HuH-7 (cell line): ENCODE measurements around the gene MMEL1.

Experiments used
- DNase-seq: peaks from one replicate; pipeline ENCODE4 v3.0.0; 2011; ENCODE audit warnings: low spot score

MMEL1 gene

DNA sequence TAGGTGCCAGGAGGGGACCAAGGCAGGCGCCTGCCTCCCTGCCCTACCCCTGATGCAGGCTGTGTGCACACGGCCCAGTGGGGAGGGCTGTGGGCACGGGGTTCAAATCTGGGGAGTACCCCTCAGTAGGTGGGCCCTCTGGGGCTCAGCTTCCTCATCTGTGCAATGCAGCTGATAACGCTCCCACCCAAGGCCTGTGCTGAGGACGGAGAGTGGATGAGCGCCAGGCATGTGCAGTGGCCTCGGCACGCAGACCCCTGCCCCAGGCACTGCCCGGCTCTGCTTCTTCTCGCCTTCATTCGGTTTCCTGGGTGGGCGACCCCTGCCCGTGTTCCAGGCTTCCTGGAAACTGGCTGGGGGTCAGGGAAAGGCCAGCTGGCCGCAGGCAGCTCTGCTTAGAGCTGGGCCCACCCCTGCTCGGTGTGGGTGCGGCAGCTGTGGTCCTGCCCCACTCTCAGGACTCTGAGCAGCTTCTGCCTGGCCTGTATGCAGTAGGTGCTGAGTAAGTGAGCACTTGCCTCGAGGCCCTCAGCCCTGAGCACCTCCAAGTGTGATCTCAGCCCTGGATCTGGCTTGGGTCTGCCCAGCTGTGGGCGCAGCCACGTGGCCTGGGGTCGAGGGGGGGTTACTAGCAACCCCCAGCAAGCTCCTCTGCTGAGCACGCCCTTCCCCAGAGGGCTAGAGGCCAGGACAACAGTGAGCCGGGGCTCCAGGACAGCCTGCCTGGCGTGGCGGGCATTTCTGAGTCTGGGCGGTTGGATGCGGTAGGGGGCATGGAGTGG lies 88.5 kb downstream of the MMEL1 start:
- no peak for DNase-seq

DNA sequence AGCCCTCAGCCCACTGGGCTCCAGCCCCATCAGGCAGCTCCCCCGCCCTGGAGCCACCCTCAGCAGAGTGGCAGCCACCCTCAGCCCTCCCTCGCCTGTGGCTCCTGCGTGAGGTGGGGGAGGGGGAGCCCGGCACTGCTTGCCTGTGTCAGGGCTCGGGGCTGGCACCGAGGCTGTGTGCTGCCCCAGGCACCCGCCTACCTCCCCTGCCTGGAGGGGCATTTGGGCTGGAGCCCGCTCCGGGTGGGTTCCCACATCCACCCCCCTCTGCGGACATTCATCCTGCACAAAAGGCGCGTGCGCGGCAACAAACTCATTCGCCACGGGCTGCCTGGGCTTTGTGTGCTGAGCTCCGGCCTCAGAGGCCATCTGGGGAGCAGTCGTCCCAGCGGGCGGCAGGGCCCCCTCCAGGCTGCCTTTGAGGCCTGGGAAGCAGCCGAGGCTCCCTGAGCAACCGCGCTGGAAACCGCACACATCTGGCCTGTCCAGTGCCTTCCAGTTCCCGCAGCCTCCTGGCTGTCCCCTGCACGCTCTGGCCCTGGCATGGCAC lies 89.2 kb downstream of the MMEL1 start:
- DNase-seq = no peak

DNA sequence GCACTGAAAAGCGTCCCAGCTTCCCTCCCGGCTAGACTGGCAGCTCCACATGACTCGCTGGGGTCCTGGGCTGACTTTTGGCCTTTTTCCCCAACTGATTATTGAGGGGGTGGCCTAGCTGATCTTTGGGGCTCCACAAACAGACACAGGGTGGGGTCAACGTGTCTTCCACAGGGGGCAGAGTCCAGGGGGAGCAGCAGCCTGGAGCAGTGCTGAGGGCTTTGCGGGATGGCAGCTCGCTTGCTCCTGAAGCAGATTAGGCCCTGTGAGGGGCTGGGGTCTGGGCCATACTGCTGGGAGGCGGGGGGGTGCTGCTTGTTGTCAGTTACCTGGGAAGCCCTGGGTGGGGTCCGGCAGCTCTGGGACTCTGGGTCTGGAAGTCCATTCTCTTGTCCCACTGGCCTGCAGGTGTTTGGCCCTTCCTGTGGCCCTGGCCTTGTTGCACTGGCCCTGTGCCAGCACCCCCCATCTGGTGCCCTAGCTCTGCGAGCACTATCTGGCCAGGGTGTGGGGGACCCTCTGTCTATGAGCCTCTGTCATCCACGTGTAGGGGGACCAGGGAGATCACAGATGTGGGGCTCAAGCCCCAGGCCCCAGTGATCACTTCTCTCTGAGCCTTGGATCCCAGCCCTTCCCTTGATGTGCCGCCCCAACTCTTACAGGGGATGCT lies 90.4 kb downstream of the MMEL1 start:
- DNase-seq = no peak

DNA sequence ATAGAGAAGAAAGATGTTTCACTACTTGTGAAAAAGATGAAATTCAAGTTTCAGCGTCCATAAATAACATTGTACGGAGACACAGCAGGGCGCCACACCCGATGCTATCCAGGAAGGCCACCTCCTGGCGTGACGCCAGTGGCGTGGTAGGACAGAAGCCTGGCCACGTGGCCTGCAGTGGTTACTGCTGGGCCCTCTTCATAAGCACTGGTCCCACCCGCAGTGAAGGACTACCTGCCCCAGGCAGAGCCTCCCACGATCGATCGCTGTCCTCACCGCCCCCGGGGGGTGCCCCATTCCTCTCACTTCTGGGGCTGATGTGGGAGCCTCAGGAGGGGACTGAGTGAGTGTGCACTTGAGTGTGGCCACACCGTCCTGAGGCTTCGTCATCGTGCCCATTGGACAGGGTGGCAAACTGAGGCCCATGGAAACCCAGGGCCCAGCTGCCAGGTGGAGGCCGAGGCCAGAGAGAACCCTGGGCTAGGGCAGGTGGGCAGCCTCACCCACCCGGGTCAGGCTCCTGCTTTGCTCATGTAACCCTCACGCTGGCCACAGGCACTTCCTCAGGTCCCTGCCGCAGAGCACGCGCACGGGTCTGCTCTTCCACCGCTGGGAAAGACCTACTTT lies 91.1 kb downstream of the MMEL1 start:
- DNase-seq = no peak

DNA sequence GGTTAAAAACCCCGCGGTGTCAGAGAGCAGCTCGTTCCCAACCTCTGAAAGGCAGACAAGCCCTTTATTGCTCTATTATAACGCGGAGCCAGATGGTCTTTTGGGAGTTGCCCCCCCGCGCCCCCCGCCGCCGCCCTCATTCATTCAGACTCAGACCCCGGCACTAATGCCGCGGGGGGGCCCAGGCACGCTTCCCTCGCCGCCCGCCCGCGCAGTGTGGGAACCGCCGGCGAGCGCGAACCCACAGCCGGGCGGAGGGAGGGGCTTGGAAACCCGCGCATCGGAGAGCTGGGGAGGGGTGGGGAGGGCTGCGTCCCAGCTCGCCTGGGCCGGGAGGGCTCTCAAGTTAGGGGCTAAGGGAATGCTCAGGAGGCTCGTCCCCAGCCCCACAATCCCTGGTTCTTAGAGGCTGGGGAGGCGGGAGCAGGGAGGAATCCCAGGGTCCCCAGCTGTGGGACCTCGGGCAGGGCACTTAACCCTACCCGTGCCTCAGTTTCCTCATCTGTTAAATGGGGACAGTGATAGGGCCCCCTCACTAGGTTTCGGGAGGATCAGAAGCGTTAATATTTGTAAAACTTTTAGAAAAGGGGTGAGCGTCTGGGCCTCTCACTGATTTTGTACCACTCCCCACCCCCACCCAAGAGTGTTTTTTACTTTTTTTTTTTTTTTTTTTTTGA lies 91.9 kb downstream of the MMEL1 start:
- DNase-seq = no peak
